ENCODE results near the gene FYN. TPM values are rescaled to one million over a fixed set of nuclear protein-coding genes. Genes with fewer than 3 reads are reported as not detected.

FYN gene
- total and polyA plus RNA-seq, 10 of the 15 experiments (the other 5 are each of a cell fraction or from before 2014, with no cell fraction given) = 51.4 to 247 (median 138) TPM

GRCh38 chr6:111686249-111686931 is 186.9 kb downstream of the FYN start:
- CTCF ChIA-PET = interaction anchor here (1.0 kb wide), 1 partner anchor 357 kb away, joined by 3 read pairs; no protein-coding TSS in a partner anchor

More at GRCh38 chr6:111686249-111686931, 186.9 kb downstream of the FYN start:
- intact Hi-C loops (cut with micrococcal nuclease; ENCODE audit: unreplicated experiment) = no loop called here
- ChIA-PET SMC1A (ENCODE audit: uncharacterized antibody, unreplicated experiment) (interaction anchor here (0.6 kb wide), 1 partner anchor 364 kb away, joined by 4 read pairs; no protein-coding TSS in a partner anchor), POLR2A (interaction anchor here (0.9 kb wide), 1 partner anchor 427 kb away, joined by 3 read pairs; a partner anchor contains a TSS), RAD21 (ENCODE audit: unreplicated experiment) (interaction anchor here (1.3 kb wide), 1 partner anchor 10 kb away, joined by 5 read pairs; no protein-coding TSS in a partner anchor)
- H3K79me2 ChIP-seq (ENCODE audit: control insufficient read depth, insufficient read depth, low read length) = no peaks in the 10 kb centered on the region
- no peak overlapping the region for H3K4me2 ChIP-seq (ENCODE audit: control insufficient read depth, insufficient read depth)
- no peak overlapping the region for H3K9ac ChIP-seq (ENCODE audit: control insufficient read depth, insufficient read depth, low read length)
- WGBS (ENCODE audit: insufficient coverage, insufficient replicate concordance, low lambda C conversion rate, missing lambda C conversion rate) = 64% methylated on average over 19 of the region's 19 CpGs
- no peaks in the 10 kb centered on the region for H3K4me1 ChIP-seq (ENCODE audit: control insufficient read depth, insufficient read depth, low read length)
- TF ChIP-seq EGR1 (IDR thresholded peaks at IDR 0.05; ENCODE audit: borderline replicate concordance in 1 of 2, low read depth in 2 of 2, low read length in 2 of 2) (no peak), ZBTB40 (IDR thresholded peaks at IDR 0.05; ENCODE audit: borderline replicate concordance) (no peak)
- no peaks in the 10 kb centered on the region for H3K9me3 ChIP-seq (replicated peaks; ENCODE audit: control insufficient read depth, insufficient read depth, low read length)
- H4K20me1 ChIP-seq (ENCODE audit: control insufficient read depth, insufficient read depth) = no peaks in the 10 kb centered on the region
- no peak for FAIRE-seq
- H3K36me3 ChIP-seq (ENCODE audit: control insufficient read depth in 2 of 2, insufficient read depth in 2 of 2, low read length in 1 of 2) = peaks cover 19 to 34% of the 10 kb centered on the region in 2 experiments; a peak in 3 of 4 replicates
- no TSS peak for BruUV-seq (replicated peaks)
- no peak overlapping the region for H3K4me3 ChIP-seq
- H3K27me3 ChIP-seq (replicated peaks in 1 of 2; ENCODE audit: control insufficient read depth in 2 of 2, insufficient read depth in 2 of 2, low read length in 1 of 2) = no peaks in the 10 kb centered on the region
- no peak for DNase-seq (ENCODE audit: low read depth, low spot score)
- no peak for ATAC-seq
- H3K27ac ChIP-seq (ENCODE audit: control insufficient read depth, insufficient read depth) = no peak overlapping the region
- in situ Hi-C loops (cut with MboI) = no loop called here
- H2AFZ ChIP-seq (ENCODE audit: control insufficient read depth, low read depth, low read length) = no peak overlapping the region
